HG03565 (cell line): ENCODE measurements around the gene GTPBP6.
"Not testable (repeated sequence)": the region's sequence is repeated elsewhere in the genome, so short reads cannot be mapped to it uniquely, and the experiment has no call there.

Experiments
- ATAC-seq: cut with Tn5 transposase; IDR thresholded peaks from one replicate; pipeline ENCODE4 v1.9.1; 2021; ENCODE audit warnings: mild to moderate bottlenecking, moderate library complexity; ENCODE audit not compliant: unreplicated experiment

Gene GTPBP6

GRCh38 chrX:335758-336155 lies 17.2 kb upstream of the GTPBP6 start:
- ATAC-seq, result no peak

- ATAC-seq, result no peak
These were observed 16.6 kb upstream of the GTPBP6 start for GRCh38 chrX:334971-335757.

- no peak for ATAC-seq
These were observed 15.8 kb upstream of the GTPBP6 start for GRCh38 chrX:334331-334891.

- no peak for ATAC-seq
These were observed 15.2 kb upstream of the GTPBP6 start for GRCh38 chrX:333611-334311.

GRCh38 chrX:332916-333610 lies 14.5 kb upstream of the GTPBP6 start:
- ATAC-seq, result no peak

- ATAC-seq, result no peak
These were observed 13.9 kb upstream of the GTPBP6 start for GRCh38 chrX:332496-332860.

GRCh38 chrX:331825-332495 lies 13.4 kb upstream of the GTPBP6 start:
- ATAC-seq, result no peak

- no peak for ATAC-seq
These were observed 12.7 kb upstream of the GTPBP6 start for GRCh38 chrX:331151-331824.

- no peak for ATAC-seq
These were observed 12.1 kb upstream of the GTPBP6 start for GRCh38 chrX:330726-331150.

- ATAC-seq, result not testable (repeated sequence)
These were observed 11.6 kb upstream of the GTPBP6 start for GRCh38 chrX:330141-330725.

GRCh38 chrX:329291-329910 lies 10.8 kb upstream of the GTPBP6 start:
- no peak for ATAC-seq

- no peak for ATAC-seq
These were observed 9.1 kb upstream of the GTPBP6 start for GRCh38 chrX:327660-328126.

GRCh38 chrX:324664-325063 lies 6.1 kb upstream of the GTPBP6 start:
- ATAC-seq, result not testable (repeated sequence)

- ATAC-seq, result no peak
These were observed 5.4 kb upstream of the GTPBP6 start for GRCh38 chrX:323721-324628.

- no peak for ATAC-seq
These were observed 1.7 kb upstream of the GTPBP6 start for GRCh38 chrX:320126-320783.

GRCh38 chrX:319579-320125 lies 1.1 kb upstream of the GTPBP6 start:
- no peak for ATAC-seq

- ATAC-seq, result peak; percentile 57
These were observed 393 bp downstream of the GTPBP6 start for GRCh38 chrX:318068-318738.
